Measurements from ENCODE around the gene RAPGEF1.

The RAPGEF1 gene

GRCh38 chr9:131582466-131583336, 157.2 kb downstream of the RAPGEF1 start:
- DNase-seq: no peak

- DNase-seq: no peak
Measured at GRCh38 chr9:131582056-131582455, 157.8 kb downstream of the RAPGEF1 start.

GRCh38 chr9:131580358-131580757, 159.5 kb downstream of the RAPGEF1 start:
- no peak for DNase-seq

GRCh38 chr9:131579789-131580211, 160.1 kb downstream of the RAPGEF1 start:
- DNase-seq: no peak

GRCh38 chr9:131578731-131579504, 161.0 kb downstream of the RAPGEF1 start:
- no peak for DNase-seq

- DNase-seq: no peak
Measured at GRCh38 chr9:131578021-131578420, 161.9 kb downstream of the RAPGEF1 start.

- DNase-seq: no peak
Measured at GRCh38 chr9:131577005-131578000, 162.6 kb downstream of the RAPGEF1 start.

- no peak for DNase-seq
Measured at GRCh38 chr9:131575946-131576853, 163.7 kb downstream of the RAPGEF1 start.

- DNase-seq: no peak
Measured at GRCh38 chr9:131574730-131575640, 164.9 kb downstream of the RAPGEF1 start.

GRCh38 chr9:131567910-131568309, 172.0 kb downstream of the RAPGEF1 start:
- no peak for DNase-seq

- DNase-seq: no peak
Measured at GRCh38 chr9:131566158-131566557, 173.7 kb downstream of the RAPGEF1 start.

- DNase-seq: no peak
Measured at GRCh38 chr9:131565369-131565768, 174.5 kb downstream of the RAPGEF1 start.

GRCh38 chr9:131562032-131562959, 177.6 kb downstream of the RAPGEF1 start:
- no peak for DNase-seq

- peak; percentile 47 to 55 for DNase-seq
Measured at GRCh38 chr9:131559421-131560000, 180.4 kb downstream of the RAPGEF1 start.

- no peak for DNase-seq
Measured at GRCh38 chr9:131557855-131558548, 181.9 kb downstream of the RAPGEF1 start.

GRCh38 chr9:131555841-131556673, 183.8 kb downstream of the RAPGEF1 start:
- no peak for DNase-seq

GRCh38 chr9:131554843-131555351, 185.0 kb downstream of the RAPGEF1 start:
- no peak for DNase-seq
